Activated CD8-positive, alpha-beta memory T cell treated with anti-CD3 and anti-CD28 coated beads, Interleukin-2, amount 50 U/mL, for 24 hours (primary cell): ENCODE measurements around the gene CNIH2.
"Not testable (repeated sequence)": the region's sequence is repeated elsewhere in the genome, so short reads cannot be mapped to it uniquely, and the experiment has no call there.

ENCODE experiments used
- DNase-seq: peaks from one replicate; pipeline ENCODE4 v3.0.0-alpha.2; 2020; ENCODE audit errors: extremely low read depth

Gene CNIH2

GRCh38 chr11:66291303-66291705, 13.3 kb downstream of the CNIH2 start:
- no peak for DNase-seq

GRCh38 chr11:66291706-66292542, 13.9 kb downstream of the CNIH2 start, which contains the start of gene TMEM151A:
TSS of gene TMEM151A (plus strand) at chr11:66291894. CDS start at chr11:66292014, 120 bp downstream.
- no peak for DNase-seq

GRCh38 chr11:66292543-66293332, 14.8 kb downstream of the CNIH2 start:
- DNase-seq: no peak

- no peak for DNase-seq
Observed at GRCh38 chr11:66293352-66293751, 15.4 kb downstream of the CNIH2 start.

GRCh38 chr11:66293777-66294625, 16.0 kb downstream of the CNIH2 start:
- DNase-seq: no peak

- no peak for DNase-seq
Observed at GRCh38 chr11:66294626-66295620, 16.9 kb downstream of the CNIH2 start.

- no peak for DNase-seq
Observed at GRCh38 chr11:66297610-66298009, 19.6 kb downstream of the CNIH2 start.

- no peak for DNase-seq
Observed at GRCh38 chr11:66299186-66299585, 21.2 kb downstream of the CNIH2 start.

- no peak for DNase-seq
Observed at GRCh38 chr11:66302656-66303055, 24.7 kb downstream of the CNIH2 start.

DNA sequence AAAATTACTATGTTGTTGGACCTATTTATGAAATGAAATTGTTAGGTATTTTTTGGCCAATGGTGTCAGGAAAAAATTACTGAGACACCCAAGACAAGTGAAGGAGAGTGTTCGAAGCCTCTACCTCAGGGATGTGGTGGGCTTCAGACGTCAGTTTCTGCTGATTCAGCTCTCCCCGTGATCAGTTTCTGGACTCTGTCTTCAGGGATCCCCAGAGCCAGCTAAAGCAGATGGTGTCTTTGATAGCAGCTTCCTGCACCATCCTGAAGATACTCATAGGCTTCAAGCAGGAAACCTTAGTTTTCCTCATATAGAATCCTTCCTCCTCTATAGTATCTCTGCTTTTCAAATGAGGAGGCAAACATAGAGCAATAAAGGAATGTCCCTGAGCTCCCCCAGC, 31.5 kb downstream of the CNIH2 start:
- no peak for DNase-seq

DNA sequence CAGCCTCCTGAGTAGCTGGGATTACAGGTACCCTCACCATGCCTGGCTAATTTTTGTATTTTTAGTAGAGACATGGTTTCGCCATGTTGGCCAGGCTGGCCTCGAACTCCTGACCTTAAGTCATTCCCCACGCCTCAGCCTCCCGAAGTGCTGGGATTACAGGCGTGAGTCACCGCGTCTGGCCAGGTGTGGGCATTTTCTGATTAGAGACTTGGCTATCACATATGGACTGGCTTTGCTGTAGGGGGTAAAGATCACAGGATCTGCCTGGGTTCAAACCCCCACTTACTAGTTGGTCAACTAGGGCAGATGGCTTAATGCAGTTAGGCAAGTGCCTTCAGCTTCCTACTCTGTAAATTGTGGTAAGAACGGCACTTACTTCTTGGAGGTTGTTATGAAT, 32.3 kb downstream of the CNIH2 start:
- DNase-seq: no peak

- DNase-seq: not testable (repeated sequence)
Observed at GRCh38 chr11:66310803-66311440, 32.9 kb downstream of the CNIH2 start.

- no peak for DNase-seq
Observed at GRCh38 chr11:66311470-66311964, 33.5 kb downstream of the CNIH2 start.

DNA sequence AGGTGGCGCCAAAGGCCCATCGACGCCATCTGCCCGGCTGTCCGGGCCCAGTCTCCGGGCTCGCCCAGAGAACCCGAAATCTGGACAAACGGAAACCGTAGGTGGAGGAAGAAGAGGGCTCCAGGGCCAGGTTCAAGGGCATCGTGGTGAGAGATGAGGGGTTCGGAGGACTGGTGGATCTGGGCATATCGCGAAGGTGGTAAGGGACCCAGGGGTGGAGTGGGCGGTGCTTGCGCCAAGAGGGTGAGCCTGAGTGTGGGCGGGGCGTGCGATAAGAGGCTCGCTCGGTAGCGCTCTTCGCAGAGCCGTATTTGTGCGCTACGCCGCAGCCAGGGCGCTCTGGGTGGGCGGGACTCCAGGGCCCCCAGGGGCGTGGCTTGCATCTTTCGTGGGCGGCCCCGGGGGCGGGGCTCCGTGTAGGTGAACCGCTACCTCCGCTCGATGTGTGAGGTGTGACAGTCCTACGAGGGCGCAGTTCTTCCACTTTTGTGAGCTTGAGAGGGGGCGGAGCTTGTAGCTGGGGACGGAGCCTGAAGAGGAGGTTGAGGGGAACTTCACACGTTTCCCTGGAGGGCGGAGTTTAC, 34.1 kb downstream of the CNIH2 start:
- peak; percentile 88 for DNase-seq

DNA sequence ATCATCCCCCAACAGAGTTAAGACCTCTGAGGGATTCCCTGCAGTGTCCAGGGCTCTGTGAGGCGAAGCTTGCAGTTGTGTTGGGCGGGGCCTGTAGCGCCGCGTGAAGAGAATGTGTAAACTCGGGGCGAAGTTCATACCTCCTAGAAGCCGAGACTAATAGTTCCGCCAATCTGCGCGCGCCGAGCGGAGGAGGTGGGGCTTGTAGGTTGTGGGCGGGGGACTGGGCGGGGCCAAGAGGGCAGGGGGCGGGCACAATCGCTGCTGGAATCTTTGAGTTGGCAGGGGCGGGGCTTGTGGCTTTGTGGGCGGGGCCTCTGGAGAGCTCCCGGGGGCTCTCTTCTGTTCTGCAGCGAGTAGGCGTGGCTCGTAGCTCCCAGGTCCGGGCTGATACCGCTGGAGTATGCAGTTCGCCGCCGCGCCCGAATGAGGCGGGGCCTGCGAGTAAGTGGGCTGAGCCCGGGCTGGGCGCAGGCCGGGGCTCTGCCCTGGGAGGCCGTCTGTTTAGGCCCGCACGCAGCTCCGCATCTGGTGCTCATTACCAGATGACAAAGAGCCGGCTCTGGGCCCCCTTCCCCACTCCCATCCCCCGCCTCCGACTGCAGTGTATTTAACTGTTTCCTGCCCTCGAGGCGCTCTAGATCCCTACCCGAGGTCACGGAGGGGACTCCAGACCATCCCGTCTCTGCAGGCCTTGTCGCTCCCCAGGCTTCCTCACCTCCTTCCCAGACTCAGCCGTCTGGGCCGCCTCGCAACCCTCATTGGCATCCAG, 34.8 kb downstream of the CNIH2 start:
- DNase-seq: peak; percentile 91

DNA sequence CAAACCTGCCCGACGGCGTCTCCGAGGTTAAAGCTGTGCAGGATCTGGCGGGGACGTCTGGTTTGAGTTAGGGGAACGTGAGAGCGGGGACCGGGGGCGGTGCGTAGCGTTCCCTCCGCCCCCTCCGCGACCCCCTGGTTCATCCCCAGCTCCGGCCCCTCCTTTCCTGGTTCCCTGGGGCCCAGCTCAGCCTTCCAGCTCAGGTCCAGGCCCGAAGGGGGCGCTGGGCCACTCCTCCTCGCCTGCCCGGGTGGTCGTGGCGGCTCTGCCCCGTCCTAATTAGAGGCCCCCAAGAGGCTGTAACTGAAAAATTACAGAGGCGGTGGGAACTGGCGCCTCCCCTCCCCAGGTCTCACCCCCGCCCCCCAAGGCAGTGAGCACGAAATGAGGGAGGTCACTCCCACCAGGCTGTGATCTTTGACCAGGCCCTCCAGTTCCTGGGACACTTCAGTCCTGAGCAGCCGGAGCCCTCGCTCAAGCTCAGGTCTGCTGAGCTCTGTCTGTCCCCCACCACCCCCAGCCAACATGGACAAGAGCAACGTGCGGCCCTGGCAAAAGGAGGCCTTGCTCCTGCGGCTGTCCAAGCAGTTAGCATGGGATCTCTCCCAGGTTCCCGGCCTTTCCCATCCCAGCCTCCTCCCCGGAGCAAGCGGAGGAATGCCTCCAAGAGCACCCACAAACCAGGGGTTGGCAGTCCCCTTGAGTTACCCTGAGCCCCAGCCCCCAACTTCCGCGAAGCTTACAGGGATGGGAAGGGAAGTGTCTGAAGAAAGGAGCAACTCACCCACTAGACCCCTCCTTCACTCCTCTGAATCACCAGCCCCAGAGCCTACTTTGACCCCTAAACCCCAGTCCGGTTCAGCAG, 35.6 kb downstream of the CNIH2 start:
- no peak for DNase-seq

DNA sequence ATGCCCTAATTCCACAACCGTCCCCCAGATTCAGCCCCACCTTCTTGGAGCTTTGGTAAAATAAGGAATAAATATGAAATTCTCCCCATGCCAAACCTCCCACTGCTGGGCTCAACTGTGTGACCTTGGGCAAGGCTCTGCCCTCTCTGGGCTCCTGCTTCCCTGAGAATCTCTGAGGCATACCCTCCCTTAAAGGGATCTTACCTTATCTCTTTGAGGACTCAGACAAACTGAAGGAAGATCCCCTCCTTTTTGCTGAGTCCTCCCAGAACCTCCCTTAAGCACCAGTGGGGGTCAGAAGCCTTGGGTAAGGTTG, 36.2 kb downstream of the CNIH2 start:
- DNase-seq: no peak
